MM.1S (cell line): ENCODE measurements around the gene PFN2.

Experiments
- DNase-seq: peaks from one replicate; pipeline ENCODE4 v3.0.0-alpha.2; 2015
- H2AFZ ChIP-seq: fragments of 300-600 bp; sonication (generic); 2 replicates; pipeline ENCODE4 v1.6.0; 2016; ENCODE audit warnings: antibody characterized with exemption, low read length
- H3F3A ChIP-seq: fragments of 300-600 bp; sonication (generic); 2 replicates; pipeline ENCODE4 v1.6.1; 2016; ENCODE audit warnings: mild to moderate bottlenecking, antibody characterized with exemption, low read length, moderate library complexity, mixed read lengths; ENCODE audit not compliant: insufficient read depth
- H3K27ac ChIP-seq: fragments of 300-600 bp; sonication (generic); 2 replicates; pipeline ENCODE4 v1.5.1; 2016; ENCODE audit warnings: mild to moderate bottlenecking, low read length
- H3K27me3 ChIP-seq: fragments of 300-600 bp; sonication (generic); replicated peaks from 2 replicates; pipeline ENCODE4 v1.6.0; 2016; ENCODE audit warnings: low read length; ENCODE audit not compliant: insufficient read depth
- H3K36me3 ChIP-seq: fragments of 300-600 bp; sonication (generic); replicated peaks from 2 replicates; pipeline ENCODE4 v1.6.1; 2016; ENCODE audit warnings: mild to moderate bottlenecking, low read length, mixed read lengths; ENCODE audit not compliant: insufficient read depth
- H3K4me1 ChIP-seq: fragments of 300-600 bp; sonication (generic); 2 replicates; pipeline ENCODE4 v1.6.1; 2016; ENCODE audit warnings: low read length, mixed read lengths
- H3K4me2 ChIP-seq: fragments of 300-600 bp; sonication (generic); 2 replicates; pipeline ENCODE4 v1.6.0; 2016; ENCODE audit warnings: low read depth, low read length
- H3K4me3 ChIP-seq: fragments of 300-600 bp; sonication (generic); 2 replicates; pipeline ENCODE4 v1.5.1; 2016; ENCODE audit warnings: low read length, mixed read lengths
- H3K79me2 ChIP-seq: fragments of 300-600 bp; sonication (generic); 2 replicates; pipeline ENCODE4 v1.6.1; 2016; ENCODE audit warnings: mixed run types, low read length, mixed read lengths
- H3K9ac ChIP-seq: fragments of 300-600 bp; sonication (generic); 2 replicates; pipeline ENCODE4 v1.6.1; 2016; ENCODE audit warnings: low read length, mixed read lengths
- H3K9me2 ChIP-seq: fragments of 300-600 bp; sonication (generic); replicated peaks from 2 replicates; pipeline ENCODE4 v1.6.1; 2016; ENCODE audit warnings: mild to moderate bottlenecking, low read length, mixed read lengths; ENCODE audit not compliant: insufficient read depth
- H3K9me3 ChIP-seq: fragments of 300-600 bp; sonication (generic); replicated peaks from 2 replicates; pipeline ENCODE4 v1.6.1; 2016; ENCODE audit warnings: mild to moderate bottlenecking, low read length, mixed read lengths; ENCODE audit not compliant: insufficient read depth
- H4K20me1 ChIP-seq: fragments of 300-600 bp; sonication (generic); 2 replicates; pipeline ENCODE4 v1.6.1; 2016; ENCODE audit warnings: mild to moderate bottlenecking, low read length, moderate library complexity, mixed read lengths; ENCODE audit not compliant: insufficient read depth
- EZH2 ChIP-seq: fragments of 300-600 bp; sonication (generic); optimal IDR thresholded peaks from 2 replicates; pipeline ENCODE3; 2017; ENCODE audit warnings: low read depth, mild to moderate bottlenecking, antibody characterized with exemption, low read length, mixed read lengths
- EZH2phosphoT487 ChIP-seq: fragments of 300-600 bp; sonication (generic); IDR thresholded peaks from 2 replicates; pipeline ENCODE4 v1.6.1; 2018; ENCODE audit warnings: antibody characterized with exemption, low read length
- TF ChIP-seq, protein P1 (sequence below): fragments of 300-600 bp; sonication (generic); IDR thresholded peaks from 2 replicates; pipeline ENCODE4 v1.5.1; 2016; ENCODE audit warnings: antibody characterized with exemption, low read length, mixed read lengths

PFN2 gene, protein sequence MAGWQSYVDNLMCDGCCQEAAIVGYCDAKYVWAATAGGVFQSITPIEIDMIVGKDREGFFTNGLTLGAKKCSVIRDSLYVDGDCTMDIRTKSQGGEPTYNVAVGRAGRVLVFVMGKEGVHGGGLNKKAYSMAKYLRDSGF

DNA sequence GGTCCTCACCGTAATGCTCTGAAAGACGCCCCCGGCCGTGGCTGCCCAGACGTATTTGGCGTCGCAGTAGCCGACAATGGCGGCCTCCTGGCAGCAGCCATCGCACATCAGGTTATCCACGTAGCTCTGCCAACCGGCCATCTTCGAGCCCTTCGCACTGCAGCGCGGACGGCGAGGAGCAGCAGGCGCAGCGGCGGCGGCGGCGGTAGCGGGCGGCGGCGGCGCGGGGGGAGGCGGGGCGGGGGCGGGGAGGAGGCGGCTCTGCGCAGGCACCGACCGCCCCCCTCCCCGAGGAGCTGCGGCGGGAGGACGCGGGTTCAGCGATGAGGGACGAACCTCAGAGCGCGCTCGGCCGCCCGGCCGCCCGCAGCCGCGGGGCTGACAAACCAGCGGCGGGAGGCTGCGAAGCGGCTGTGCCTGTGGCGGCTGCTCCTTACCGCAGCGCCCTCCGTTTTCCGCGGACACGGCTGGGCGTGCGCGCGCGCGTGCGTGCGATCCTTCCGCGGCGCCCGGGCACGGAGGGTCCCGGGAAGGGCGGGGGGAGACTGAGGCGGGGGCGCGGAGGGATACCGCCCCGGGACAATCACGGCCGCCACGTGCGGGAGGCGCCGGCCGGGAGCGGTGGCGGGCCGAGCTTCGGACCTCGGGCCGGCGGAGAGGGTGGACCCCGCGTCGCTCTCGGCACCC lies at the start of gene PFN2:
Gene PFN2, minus strand, starts transcription at position 180 of the 687 bp plus-strand sequence. Its CDS starts 39 bp downstream, at position 141.
- peak within 1 kb of the TSS; percentile 90 for H2AFZ ChIP-seq
- H3K9me2 ChIP-seq: no peaks in the 10 kb centered on the region
- H3K79me2 ChIP-seq: no peaks in the 10 kb centered on the region
- peaks cover 8% of the 10 kb centered on the region; the same call in 1 of the 2 replicates for H3F3A ChIP-seq
- H3K36me3 ChIP-seq: no peaks in the 10 kb centered on the region
- H3K27ac ChIP-seq: no peak within 1 kb of the TSS
- H3K4me3 ChIP-seq: peak within 1 kb of the TSS; percentile 76
- no peaks in the 10 kb centered on the region for H4K20me1 ChIP-seq
- H3K4me2 ChIP-seq: peak within 1 kb of the TSS; percentile 86
- no peaks in the 10 kb centered on the region for H3K9me3 ChIP-seq
- TF ChIP-seq, protein P1, sequence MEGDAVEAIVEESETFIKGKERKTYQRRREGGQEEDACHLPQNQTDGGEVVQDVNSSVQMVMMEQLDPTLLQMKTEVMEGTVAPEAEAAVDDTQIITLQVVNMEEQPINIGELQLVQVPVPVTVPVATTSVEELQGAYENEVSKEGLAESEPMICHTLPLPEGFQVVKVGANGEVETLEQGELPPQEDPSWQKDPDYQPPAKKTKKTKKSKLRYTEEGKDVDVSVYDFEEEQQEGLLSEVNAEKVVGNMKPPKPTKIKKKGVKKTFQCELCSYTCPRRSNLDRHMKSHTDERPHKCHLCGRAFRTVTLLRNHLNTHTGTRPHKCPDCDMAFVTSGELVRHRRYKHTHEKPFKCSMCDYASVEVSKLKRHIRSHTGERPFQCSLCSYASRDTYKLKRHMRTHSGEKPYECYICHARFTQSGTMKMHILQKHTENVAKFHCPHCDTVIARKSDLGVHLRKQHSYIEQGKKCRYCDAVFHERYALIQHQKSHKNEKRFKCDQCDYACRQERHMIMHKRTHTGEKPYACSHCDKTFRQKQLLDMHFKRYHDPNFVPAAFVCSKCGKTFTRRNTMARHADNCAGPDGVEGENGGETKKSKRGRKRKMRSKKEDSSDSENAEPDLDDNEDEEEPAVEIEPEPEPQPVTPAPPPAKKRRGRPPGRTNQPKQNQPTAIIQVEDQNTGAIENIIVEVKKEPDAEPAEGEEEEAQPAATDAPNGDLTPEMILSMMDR: no peak
- TF ChIP-seq EZH2phosphoT487 (no peak), EZH2 (no peak)
- peaks cover 12% of the 10 kb centered on the region for H3K27me3 ChIP-seq
- H3K9ac ChIP-seq: peak within 1 kb of the TSS; percentile 37; the same call in 1 of the 2 replicates
- DNase-seq: peak; percentile 68
- H3K4me1 ChIP-seq: no peaks in the 10 kb centered on the region

DNA sequence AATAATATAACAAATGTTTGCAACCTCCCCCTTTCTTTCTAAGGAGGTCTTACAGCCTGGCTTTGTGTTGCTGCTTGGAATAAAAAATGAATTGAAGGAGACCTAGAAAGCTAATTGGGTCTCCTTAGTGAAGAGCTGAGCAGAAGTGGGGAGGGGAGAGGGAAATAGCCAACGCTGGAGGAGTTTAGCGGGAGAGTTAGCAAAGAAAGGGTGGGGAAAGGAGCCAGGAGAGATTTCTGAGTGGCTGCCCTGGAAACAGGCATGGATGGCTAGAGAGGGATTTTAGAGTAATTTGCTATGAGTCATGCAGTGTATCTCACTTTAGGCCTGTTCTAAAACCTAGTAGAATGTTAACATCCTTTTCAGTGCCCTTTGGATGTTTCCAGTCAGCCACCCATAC lies 45.2 kb upstream of the PFN2 start:
- Histone ChIP-seq H2AFZ (no peak overlapping the region), H3K4me2 (no peak overlapping the region), H3K27ac (no peak overlapping the region), H3K36me3 (no peaks in the 10 kb centered on the region), H3K9me2 (no peaks in the 10 kb centered on the region), H3K79me2 (no peaks in the 10 kb centered on the region), H3K9me3 (no peaks in the 10 kb centered on the region), H3K4me3 (no peak overlapping the region), H3K4me1 (peaks cover 11% of the 10 kb centered on the region), H4K20me1 (no peaks in the 10 kb centered on the region), H3K9ac (no peak overlapping the region), H3F3A (no peaks in the 10 kb centered on the region), H3K27me3 (no peaks in the 10 kb centered on the region)
- DNase-seq: no peak
- TF ChIP-seq EZH2phosphoT487 (no peak), EZH2 (no peak)
- TF ChIP-seq, protein P1: no peak

DNA sequence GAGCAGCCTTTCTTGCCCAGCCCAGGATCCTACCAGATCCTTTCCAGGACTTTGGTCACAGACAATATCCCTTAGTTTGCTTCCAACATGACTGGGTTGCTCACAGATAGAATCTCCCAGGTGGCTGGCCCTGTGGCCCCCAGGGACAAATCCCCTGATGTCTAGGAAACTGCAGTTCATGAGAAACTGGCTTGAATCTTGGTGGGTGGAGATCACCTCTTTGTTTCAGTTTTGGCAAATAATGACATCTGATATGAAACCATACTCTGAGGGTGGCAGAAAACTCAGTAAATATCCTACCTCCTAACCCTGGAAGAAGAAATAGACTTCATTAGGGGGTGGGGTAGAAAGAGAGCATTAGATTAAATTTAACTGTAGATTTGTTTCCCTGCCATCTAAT lies 44.1 kb upstream of the PFN2 start:
- peaks cover 11% of the 10 kb centered on the region for H3K4me1 ChIP-seq

More for the DNA sequence above, 44.1 kb upstream of the PFN2 start:
- TF ChIP-seq EZH2phosphoT487 (no peak), EZH2 (no peak)
- TF ChIP-seq, protein P1: no peak
- Histone ChIP-seq H3K27ac (peak overlapping the region; percentile 26; the same call in 1 of the 2 replicates), H3K79me2 (no peaks in the 10 kb centered on the region), H2AFZ (no peak overlapping the region), H3K27me3 (no peaks in the 10 kb centered on the region), H3K9ac (no peak overlapping the region), H3K4me2 (peak overlapping the region; percentile 20; the same call in 1 of the 2 replicates), H4K20me1 (no peaks in the 10 kb centered on the region), H3K9me2 (no peaks in the 10 kb centered on the region), H3K9me3 (no peaks in the 10 kb centered on the region), H3K36me3 (no peaks in the 10 kb centered on the region), H3K4me3 (no peak overlapping the region), H3F3A (no peaks in the 10 kb centered on the region)
- DNase-seq: peak; percentile 33
